ENCODE results near the gene FARSA.
"Not testable (repeated sequence)": the region's sequence is repeated elsewhere in the genome, so short reads cannot be mapped to it uniquely, and the experiment has no call there.

FARSA gene

DNA sequence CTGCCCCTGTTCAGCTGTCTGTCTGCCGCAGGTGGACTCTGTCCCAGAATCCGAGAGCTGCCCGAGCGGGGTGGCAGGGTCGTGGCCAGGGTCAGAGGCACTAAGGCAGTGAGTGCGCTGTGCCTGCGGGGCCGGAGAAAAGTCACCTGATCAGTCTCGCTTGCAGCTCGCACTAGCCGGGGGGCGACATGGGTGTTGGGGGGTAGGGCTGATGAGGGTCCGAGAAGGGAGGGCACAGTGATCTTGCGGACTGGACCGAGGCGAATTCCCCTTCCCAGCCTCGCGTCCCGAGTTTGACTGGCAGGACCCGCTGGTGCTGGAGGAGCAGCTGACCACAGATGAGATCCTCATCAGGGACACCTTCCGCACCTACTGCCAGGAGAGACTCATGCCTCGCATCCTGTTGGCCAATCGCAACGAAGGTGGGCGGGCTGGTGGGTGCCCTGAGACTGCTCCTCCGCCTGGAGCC is 41.9 kb downstream of the FARSA start:
- Mint-ChIP-seq H3K4me3 (peak overlapping the region; percentile 99), H3K9me3 (no peaks in the 10 kb centered on the region), H3K27ac (peak overlapping the region; percentile 95), H3K4me1 (peaks cover 22% of the 10 kb centered on the region), H3K36me3 (peaks cover 36% of the 10 kb centered on the region)
- ATAC-seq (no peak), DNase-seq (ENCODE audit: low spot score in 2 of 2) (no peak)

DNA sequence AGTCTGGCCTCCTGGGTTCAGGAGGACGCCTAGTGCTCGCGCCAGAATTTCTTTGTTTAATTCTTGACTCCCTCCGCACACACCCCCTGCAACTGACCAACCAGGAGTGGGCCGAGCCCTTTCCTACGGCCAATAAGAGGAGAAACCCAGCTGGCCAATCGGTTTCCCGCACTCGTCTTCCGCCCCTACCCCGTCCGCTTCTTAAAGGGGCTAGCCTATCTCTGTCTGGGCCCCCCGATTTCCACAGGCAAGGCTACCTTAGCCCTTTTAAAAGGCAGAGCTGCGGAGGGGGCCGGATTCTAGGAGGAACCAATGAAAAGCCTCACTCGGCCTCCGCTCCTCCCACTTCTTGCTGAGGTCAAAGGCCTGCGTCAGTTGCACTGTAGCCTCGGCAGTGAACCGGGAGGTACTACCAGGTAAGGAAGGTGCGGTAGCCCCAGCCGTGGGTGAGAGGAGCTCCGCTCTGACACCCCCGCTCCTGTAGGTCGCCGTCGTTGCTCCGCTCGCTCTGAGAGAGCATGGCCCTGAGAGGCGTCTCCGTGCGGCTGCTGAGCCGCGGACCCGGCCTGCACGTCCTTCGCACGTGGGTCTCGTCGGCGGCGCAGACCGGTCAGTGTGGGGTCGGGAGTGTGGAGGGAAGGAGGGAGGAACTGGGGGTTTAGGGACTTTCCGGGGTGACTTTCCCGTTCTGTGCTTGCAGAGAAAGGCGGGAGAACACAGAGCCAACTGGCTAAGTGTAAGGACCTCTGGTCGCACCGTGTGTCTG is 42.5 kb downstream of the FARSA start, which contains the start of gene GCDH:
Gene GCDH (plus strand): TSS at position 374 of the 766 bp plus-strand sequence. CDS start 145 bp downstream, at position 519.
- Mint-ChIP-seq H3K36me3 (peaks cover 33% of the 10 kb centered on the region), H3K9me3 (no peaks in the 10 kb centered on the region), H3K4me1 (peaks cover 26% of the 10 kb centered on the region), H3K27ac (peak within 1 kb of the TSS; percentile 95), H3K4me3 (peak within 1 kb of the TSS; percentile 99)
- peak; percentile 98 for ATAC-seq
- peak; percentile 76 to 96 for DNase-seq (ENCODE audit: low spot score in 2 of 2)

DNA sequence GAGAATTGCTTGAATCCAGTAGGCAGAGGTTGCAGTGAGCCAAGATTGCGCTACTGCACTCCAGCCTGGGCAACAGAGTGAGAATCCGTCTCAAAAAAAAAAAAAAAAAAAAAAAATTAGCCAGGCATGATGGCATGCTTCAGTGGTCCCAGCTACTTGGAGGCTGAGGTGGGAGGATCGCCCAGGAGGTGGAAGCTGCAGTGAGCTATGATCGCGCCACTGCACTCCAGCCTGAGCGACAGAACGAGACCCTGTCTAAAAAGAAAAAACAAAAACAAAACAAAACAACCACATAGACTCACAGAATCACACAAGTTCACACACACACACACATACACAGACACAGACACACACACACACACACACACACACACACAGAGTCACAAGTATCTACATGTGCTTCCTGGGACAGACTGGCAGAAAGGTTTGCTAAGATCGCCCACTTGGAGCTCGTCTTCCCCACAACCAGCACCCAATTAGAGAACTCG is 43.2 kb downstream of the FARSA start:
- not testable (repeated sequence) for ATAC-seq; DNase-seq (ENCODE audit: low spot score in 2 of 2); H3K9me3 Mint-ChIP-seq
- H3K27ac Mint-ChIP-seq: peak overlapping the region; percentile 95
- H3K36me3 Mint-ChIP-seq: peaks cover 28% of the 10 kb centered on the region
- H3K4me3 Mint-ChIP-seq: peak overlapping the region; percentile 99
- H3K4me1 Mint-ChIP-seq: peaks cover 27% of the 10 kb centered on the region

DNA sequence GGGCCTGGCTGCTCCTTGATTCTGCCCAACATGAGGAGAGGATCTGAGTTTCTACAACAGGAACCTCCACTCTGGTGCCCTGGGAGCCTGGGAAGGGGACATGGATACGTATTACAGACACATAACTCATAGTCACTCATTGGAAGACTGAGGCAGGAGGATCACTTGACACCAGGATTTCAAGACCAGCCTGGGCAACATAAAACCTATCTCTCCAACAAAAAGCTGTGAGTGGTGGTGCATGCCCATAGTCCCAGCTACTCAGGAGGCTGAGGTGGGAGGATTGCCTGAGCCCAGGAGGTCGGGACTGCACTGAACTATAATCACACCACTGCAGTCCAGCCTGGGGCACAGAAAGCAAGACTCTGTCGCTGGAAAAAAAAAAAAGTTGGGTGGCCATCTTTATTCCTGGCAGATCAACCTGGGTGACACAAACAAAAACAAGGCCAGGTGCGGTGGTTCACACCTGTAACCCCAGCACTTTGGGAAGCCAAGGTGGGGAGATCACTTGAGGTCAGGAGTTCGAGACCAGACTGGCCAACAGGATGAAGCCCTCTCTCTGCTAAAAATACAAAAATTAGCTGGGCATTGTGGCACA is 45.4 kb downstream of the FARSA start:
- peaks cover 37% of the 10 kb centered on the region for H3K4me1 Mint-ChIP-seq
- H3K27ac Mint-ChIP-seq: no peak overlapping the region
- peaks cover 13% of the 10 kb centered on the region for H3K36me3 Mint-ChIP-seq
- H3K9me3 Mint-ChIP-seq: no peaks in the 10 kb centered on the region
- ATAC-seq (no peak), DNase-seq (ENCODE audit: low spot score in 2 of 2) (no peak)
- no peak overlapping the region for H3K4me3 Mint-ChIP-seq

DNA sequence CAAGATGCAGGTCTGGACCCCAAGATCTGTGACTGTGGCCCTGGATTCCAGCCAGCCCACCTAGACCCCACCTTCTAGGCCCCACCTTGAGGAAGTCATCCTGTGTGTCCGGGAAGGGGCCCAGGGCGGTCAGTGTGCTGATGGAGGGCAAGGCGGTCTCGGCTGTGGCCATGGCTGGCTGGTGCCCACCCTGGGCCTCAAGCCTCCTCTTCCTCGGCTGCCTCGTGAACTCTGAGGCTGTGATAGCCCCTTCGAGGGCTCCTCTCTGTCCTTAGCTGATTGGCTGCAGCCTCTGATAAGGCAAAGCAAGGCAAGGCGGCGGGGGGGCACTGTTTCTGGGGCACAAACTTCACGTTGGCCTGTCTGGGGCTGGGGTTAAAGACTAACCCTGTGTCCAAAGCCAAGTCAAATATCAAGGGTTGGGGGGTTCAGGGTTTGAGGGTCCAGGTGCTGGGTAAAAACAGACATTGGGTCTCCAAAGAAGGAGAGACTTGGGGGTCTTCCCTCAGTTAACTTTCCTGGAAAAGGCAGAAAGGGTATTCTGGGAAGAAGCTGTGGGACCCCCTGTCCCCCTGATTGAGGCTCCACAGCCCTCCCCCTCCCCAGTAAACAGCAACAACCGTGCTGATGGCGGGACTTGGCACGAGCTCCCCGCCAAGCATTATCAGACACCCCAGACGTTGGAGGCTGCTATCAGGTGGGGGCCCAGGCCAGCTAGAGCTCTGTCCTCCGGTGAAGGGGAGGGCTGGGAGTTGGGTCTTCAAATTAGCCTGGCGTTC is 46.4 kb downstream of the FARSA start, which contains the start of gene KLF1:
Gene KLF1 (minus strand): TSS at position 233 of the 779 bp plus-strand sequence. CDS start 61 bp downstream, at position 172.
- Mint-ChIP-seq H3K36me3 (peaks cover 18% of the 10 kb centered on the region), H3K4me3 (peak within 1 kb of the TSS; percentile 91), H3K27ac (no peak within 1 kb of the TSS), H3K4me1 (peaks cover 41% of the 10 kb centered on the region), H3K9me3 (no peaks in the 10 kb centered on the region)
- DNase-seq (ENCODE audit: low spot score in 2 of 2) (no peak), ATAC-seq (no peak)

- Mint-ChIP-seq H3K4me1 (peaks cover 38% of the 10 kb centered on the region), H3K27ac (no peak overlapping the region), H3K4me3 (peak overlapping the region; percentile 91), H3K36me3 (peaks cover 19% of the 10 kb centered on the region), H3K9me3 (no peaks in the 10 kb centered on the region)
- no peak for DNase-seq (ENCODE audit: low spot score in 2 of 2)
- no peak for ATAC-seq
Observed at GRCh38 chr19:12886651-12886968, 46.9 kb downstream of the FARSA start.

GRCh38 chr19:12885749-12886650 is 47.5 kb downstream of the FARSA start:
- Mint-ChIP-seq H3K4me1 (peaks cover 34% of the 10 kb centered on the region), H3K9me3 (no peaks in the 10 kb centered on the region), H3K27ac (no peak overlapping the region), H3K36me3 (peaks cover 15% of the 10 kb centered on the region), H3K4me3 (peak overlapping the region; percentile 91)
- DNase-seq (ENCODE audit: low spot score in 2 of 2): no peak
- peak; percentile 49 for ATAC-seq

- Mint-ChIP-seq H3K27ac (peak overlapping the region; percentile 92), H3K4me3 (peak overlapping the region; percentile 91), H3K9me3 (no peaks in the 10 kb centered on the region), H3K36me3 (peaks cover 12% of the 10 kb centered on the region), H3K4me1 (peaks cover 33% of the 10 kb centered on the region)
- peak; percentile 81 to 95 for DNase-seq (ENCODE audit: low spot score in 2 of 2)
- peak; percentile 78 for ATAC-seq
Observed at GRCh38 chr19:12884926-12885748, 48.4 kb downstream of the FARSA start.

DNA sequence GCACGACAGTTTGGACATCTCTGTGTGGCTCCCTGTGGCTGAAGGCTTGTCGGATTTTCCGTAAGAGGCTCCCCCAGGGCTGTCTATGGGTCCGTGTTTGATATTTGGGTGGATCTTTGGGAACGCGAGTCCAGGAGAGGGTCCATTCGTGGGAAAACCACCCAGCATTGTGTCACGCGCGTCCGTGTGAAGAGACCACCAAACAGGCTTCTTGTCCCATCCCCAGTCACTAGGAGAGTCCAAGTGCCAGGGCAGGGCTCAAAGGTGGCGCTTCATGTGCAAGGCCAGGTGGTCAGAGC is 48.9 kb downstream of the FARSA start:
- DNase-seq (ENCODE audit: low spot score in 2 of 2) (no peak), ATAC-seq (no peak)
- peak overlapping the region; percentile 92 for H3K27ac Mint-ChIP-seq
- H3K36me3 Mint-ChIP-seq: peaks cover 16% of the 10 kb centered on the region
- peak overlapping the region; percentile 91 for H3K4me3 Mint-ChIP-seq
- H3K9me3 Mint-ChIP-seq: no peaks in the 10 kb centered on the region
- H3K4me1 Mint-ChIP-seq: peaks cover 39% of the 10 kb centered on the region

GRCh38 chr19:12884202-12884601 is 49.3 kb downstream of the FARSA start:
- DNase-seq (ENCODE audit: low spot score in 2 of 2) (no peak), ATAC-seq (no peak)
- H3K27ac Mint-ChIP-seq: no peak overlapping the region
- peaks cover 43% of the 10 kb centered on the region for H3K4me1 Mint-ChIP-seq
- H3K9me3 Mint-ChIP-seq: no peaks in the 10 kb centered on the region
- peak overlapping the region; percentile 91 for H3K4me3 Mint-ChIP-seq
- H3K36me3 Mint-ChIP-seq: peaks cover 16% of the 10 kb centered on the region

- no peak overlapping the region for H3K27ac Mint-ChIP-seq
- peaks cover 32% of the 10 kb centered on the region for H3K36me3 Mint-ChIP-seq
- peak overlapping the region; percentile 87 for H3K4me3 Mint-ChIP-seq
- DNase-seq (ENCODE audit: low spot score in 2 of 2) (no peak), ATAC-seq (no peak)
- no peaks in the 10 kb centered on the region for H3K9me3 Mint-ChIP-seq
- H3K4me1 Mint-ChIP-seq: peaks cover 43% of the 10 kb centered on the region
Observed at GRCh38 chr19:12882589-12882988, 50.9 kb downstream of the FARSA start.

GRCh38 chr19:12881172-12881808 is 52.2 kb downstream of the FARSA start, which contains the start of gene DNASE2:
Gene DNASE2, minus strand, starts transcription at chr19:12881449. Its CDS starts 74 bp downstream, at chr19:12881375.
- no peaks in the 10 kb centered on the region for H3K9me3 Mint-ChIP-seq
- DNase-seq (ENCODE audit: low spot score in 2 of 2) (peak; percentile 76 to 94), ATAC-seq (peak; percentile 81)
- H3K4me1 Mint-ChIP-seq: peaks cover 39% of the 10 kb centered on the region
- peak within 1 kb of the TSS; percentile 87 for H3K4me3 Mint-ChIP-seq
- H3K27ac Mint-ChIP-seq: peak within 1 kb of the TSS; percentile 81
- H3K36me3 Mint-ChIP-seq: peaks cover 45% of the 10 kb centered on the region

DNA sequence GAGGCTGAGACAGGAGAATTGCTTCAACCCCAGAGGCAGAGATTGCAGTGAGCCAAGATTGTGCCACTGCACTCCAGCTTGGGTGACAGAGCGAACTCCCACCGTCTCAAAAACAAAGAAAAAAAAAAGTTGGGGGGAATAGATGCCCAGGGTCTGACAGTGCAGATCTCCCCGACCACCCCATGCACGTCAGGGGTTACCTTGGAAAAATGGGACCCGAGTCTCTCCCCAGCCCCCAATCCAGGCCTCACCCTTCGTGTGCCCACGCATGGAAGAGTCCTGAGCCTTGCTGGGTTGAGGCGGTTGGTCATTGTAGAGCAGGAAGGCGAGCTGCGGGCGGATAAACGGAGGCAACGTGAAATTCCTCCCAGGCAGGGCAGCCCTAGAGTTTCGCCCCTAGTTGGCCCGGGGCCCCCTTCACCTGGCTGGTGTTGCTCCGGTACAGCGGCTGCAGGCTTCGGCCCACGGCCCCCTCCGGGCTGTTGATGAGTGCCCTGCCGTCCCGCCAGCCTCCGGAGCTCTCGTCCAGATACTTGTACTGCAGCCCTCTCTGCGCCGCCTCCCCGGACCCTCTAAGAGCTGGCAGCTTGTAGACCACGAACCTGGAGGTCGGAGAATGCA is 52.9 kb downstream of the FARSA start:
- peak overlapping the region; percentile 81 for H3K27ac Mint-ChIP-seq
- H3K4me1 Mint-ChIP-seq: peaks cover 38% of the 10 kb centered on the region
- no peak for DNase-seq (ENCODE audit: low spot score in 2 of 2)
- ATAC-seq: peak; percentile 3
- H3K4me3 Mint-ChIP-seq: peak overlapping the region; percentile 87
- H3K36me3 Mint-ChIP-seq: peaks cover 48% of the 10 kb centered on the region
- no peaks in the 10 kb centered on the region for H3K9me3 Mint-ChIP-seq
